Fibroblast of skin of back (primary cell): ENCODE measurements around the gene HLTF. TPM values are rescaled to one million over a fixed set of nuclear protein-coding genes. Genes with fewer than 3 reads are reported as not detected.
"Not testable (repeated sequence)": the region's sequence is repeated elsewhere in the genome, so short reads cannot be mapped to it uniquely, and the experiment has no call there.

Experiments
- DNase-seq: peaks from one replicate; pipeline ENCODE4 v3.0.0-alpha.2; 2013
- polyA plus RNA-seq, 2 experiments: library from polyadenylated mRNA; unstranded; fragments of 120-200 nt; gene quantifications; one replicate each; pipeline ENCODE4 v1.2.1, GENCODE V29; 2013; ENCODE audit not compliant: insufficient read length in 2 of 2

HLTF gene, protein sequence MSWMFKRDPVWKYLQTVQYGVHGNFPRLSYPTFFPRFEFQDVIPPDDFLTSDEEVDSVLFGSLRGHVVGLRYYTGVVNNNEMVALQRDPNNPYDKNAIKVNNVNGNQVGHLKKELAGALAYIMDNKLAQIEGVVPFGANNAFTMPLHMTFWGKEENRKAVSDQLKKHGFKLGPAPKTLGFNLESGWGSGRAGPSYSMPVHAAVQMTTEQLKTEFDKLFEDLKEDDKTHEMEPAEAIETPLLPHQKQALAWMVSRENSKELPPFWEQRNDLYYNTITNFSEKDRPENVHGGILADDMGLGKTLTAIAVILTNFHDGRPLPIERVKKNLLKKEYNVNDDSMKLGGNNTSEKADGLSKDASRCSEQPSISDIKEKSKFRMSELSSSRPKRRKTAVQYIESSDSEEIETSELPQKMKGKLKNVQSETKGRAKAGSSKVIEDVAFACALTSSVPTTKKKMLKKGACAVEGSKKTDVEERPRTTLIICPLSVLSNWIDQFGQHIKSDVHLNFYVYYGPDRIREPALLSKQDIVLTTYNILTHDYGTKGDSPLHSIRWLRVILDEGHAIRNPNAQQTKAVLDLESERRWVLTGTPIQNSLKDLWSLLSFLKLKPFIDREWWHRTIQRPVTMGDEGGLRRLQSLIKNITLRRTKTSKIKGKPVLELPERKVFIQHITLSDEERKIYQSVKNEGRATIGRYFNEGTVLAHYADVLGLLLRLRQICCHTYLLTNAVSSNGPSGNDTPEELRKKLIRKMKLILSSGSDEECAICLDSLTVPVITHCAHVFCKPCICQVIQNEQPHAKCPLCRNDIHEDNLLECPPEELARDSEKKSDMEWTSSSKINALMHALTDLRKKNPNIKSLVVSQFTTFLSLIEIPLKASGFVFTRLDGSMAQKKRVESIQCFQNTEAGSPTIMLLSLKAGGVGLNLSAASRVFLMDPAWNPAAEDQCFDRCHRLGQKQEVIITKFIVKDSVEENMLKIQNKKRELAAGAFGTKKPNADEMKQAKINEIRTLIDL
- polyA plus RNA-seq (2013, experiment 1 of 2; ENCODE audit: insufficient read length) = 20.1 TPM
- 17.5 TPM for polyA plus RNA-seq (2013, experiment 2 of 2; ENCODE audit: insufficient read length)

DNA sequence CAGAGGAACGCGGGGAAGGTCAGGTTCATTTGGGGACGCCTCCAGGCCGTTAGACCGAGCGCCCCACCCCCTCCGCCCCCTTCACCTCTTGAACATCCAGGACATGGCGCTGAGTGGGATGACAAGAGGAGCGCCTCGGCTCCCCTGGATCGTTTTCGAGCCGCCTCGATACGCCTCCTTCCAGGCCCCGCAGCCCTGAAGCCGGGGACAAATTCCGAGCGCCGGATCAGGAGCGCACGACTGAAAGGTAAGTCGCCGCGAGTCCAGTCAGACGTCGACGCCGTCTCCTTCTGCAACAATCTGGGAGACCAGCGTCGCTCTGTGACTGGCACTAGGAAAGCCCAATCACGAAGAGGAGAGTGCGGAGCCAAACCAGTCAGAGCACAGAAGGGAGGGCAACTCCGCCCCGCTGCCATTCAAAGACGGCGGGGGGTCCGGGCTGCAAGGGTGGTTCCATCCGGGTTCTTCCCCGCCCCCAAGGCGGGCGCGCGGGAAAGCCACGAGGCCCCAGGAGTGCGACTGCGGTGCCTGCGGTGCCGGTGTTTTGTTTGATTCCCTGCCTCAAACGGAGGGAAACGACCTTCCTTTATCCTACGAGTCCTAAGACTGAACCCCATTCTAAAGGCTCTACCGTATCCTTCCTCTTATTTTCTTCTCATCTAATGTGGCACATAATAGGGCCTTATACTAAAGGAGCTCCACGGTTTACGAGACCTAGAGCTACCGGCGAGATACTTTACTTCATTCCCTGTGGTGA is at the start of gene HLTF:
Gene HLTF (minus strand): TSS at position 302 of the 757 bp plus-strand sequence. CDS start 197 bp downstream, at position 105.
- DNase-seq = peak; percentile 99

DNA sequence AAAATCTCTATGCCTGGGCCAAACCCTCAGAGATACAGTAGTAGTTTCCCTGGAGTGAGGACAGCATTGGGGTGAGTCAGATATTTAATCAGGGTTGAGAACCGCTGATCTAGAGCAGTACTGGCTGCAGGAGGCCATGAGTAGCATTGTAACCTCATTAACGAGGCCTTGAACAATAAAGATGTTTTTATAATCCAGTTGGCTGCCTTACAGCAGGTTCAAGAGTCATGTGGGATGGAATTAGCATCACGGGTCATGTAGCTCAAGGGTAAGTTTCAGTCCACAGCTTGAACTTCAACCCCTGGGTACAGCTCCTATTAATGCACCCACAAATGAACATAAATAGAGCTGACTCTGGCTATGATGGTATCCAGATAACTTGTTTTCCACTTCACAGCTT is 48.2 kb upstream of the HLTF start:
- DNase-seq = no peak

DNA sequence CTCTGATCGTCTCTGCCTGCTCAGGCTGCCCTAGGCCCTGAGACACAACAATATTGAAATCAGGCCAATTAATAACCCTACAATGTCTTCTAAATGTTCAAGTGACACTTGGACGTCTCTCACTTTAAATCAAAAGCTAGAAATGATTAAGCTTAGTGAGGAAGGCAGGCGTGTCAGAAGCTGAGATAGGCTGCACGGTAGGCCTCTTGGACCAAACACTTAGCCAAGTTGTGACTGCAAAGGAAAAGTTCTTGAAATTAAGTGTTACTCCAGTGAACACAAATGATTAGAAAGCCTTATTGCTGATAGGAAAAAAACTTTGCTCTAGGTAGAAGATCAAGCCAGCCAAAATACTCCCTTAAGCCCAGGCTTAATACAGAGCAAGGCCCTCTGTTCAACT is 45.3 kb upstream of the HLTF start:
- no peak for DNase-seq

DNA sequence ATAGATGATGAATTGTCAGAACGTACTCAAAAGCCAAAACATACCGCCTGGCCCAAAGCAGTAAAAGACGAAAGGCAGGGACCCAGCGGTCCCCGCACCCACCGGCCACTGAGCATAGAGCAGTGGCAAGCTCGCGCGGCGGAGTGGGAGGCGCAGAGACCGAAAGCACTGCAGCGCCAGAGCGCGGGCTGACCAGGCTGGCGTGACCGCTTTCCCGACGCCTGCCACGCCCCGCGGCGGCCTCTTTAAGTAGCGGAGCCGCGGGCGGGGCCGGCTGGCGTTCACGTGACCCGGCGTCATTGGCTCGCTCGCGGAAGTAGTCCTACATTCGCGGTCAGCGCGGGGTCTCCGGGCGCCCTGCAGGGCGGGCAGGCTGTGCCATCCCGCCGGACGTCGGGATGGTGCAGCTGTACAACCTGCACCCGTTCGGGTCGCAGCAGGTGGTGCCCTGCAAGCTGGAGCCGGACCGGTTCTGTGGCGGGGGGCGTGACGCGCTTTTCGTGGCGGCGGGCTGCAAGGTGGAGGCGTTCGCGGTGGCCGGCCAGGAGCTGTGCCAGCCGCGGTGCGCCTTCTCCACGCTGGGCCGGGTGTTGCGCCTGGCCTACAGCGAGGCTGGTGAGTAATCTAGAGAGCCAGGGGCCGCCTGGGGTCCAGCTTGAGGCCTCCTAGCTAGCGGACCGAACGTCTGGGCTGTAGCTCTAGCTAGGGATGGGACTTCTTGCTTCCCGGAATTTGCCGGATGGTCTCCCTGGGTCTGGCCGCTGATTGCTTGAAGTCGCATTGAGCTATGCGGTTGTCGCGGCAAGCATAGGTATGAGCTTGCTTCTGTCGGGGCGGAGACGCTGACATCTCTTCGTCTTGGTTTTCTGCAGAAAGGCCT is 43.2 kb upstream of the HLTF start, which contains the start of gene HPS3:
Gene HPS3 (plus strand): TSS at position 313 of the 880 bp plus-strand sequence. CDS start 86 bp downstream, at position 399.
- peak; percentile 87 for DNase-seq

DNA sequence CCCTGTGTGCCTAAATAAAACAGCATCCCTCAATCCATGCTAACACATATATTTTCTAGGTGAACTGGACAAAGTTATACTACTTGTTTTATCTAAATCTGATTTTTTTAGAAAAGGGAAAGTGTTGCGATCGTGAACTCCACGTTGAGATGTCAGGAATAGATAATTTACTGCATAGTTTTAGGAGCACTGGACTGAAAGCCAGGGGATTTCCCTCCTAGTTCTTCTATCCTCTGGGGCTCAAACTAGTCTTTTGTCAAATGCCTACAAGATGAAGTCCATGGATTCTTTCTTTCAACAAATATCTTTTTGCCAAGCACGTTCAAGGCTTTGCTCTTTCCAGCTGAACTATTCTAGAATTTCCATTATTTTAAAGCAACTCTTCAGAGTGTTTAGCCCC is 42.5 kb upstream of the HLTF start:
- DNase-seq = no peak

DNA sequence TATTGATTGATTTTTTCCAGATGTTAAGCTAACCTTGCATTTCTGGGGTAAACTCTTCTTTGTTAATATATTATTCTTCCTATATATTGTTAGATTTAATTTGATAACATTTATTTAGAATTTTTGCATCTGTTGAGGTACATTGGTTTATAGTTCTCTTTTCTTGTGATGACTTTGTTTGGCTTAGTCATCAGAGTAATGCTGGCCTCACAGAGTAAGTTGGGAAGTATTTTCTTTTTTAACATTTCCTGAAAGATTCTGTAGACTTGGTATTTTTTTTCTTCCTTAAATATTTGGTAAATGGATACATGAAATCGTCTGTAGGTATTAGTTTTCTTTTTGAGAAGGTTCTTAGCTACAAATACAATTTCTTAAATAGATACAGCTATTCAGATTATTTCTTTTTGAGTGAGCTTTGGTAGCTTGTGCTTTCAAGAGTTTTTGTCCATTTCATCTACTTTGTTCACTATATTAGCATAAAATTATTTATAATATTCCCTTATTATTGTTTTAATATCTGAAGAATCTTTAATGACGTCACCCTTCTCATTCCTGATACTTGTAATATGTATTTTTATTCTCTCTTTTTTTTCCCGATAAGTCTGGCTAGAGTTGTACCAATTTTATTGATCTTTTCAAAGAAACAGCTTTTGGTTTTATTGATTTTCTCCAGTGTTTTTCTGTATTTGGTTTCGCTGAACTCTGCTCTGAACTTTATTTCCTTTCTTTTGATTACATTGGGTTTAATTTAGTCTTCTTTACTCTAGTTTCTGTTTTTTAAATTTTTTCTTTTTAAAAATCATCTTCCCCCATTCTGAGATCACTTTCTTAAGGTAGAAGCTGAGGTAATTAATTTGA is 36.6 kb upstream of the HLTF start:
- DNase-seq = peak; percentile 22

DNA sequence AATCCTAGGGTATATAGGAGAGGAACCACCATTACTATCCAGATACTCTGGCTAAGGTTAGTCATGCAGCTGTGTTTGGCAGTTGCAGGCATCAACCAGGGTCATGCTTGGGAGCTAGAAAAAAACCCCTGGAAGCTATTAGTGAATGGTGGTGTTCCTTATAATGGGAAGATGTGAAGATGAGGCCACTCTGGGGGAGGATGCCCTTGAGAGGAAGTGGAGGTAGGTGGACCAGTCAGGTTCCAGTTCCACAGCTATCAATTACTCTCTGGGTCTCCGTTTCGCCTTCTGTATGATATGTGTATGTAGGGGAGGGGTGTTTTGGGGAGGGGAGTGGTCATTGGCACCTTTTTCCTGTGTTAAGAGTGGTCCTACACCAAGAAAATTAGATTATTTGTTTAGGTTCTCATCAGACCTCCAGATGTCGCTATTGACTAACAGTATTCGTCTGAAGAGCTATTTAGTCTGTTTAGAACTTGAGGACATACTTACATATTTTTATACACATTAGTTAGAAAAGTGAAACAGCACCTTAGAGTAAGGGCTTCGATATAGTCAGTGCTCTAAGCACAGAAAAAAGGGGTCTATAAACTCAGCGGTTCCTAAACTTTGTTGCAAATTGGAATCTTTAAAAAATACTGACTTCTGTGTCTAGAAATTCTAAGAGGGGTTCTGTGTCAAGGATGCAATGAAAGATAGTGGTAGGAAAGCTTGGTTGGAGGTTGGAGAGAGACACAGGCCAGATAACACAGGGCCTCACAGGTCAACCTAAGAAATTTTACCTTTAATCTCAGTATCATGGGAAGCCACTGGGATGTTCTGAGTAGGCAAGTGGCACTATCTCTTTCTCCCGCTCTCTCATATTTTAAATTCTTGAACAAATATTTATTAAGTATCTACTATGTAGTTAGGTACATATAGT is 34.0 kb upstream of the HLTF start:
- peak; percentile 64 for DNase-seq

DNA sequence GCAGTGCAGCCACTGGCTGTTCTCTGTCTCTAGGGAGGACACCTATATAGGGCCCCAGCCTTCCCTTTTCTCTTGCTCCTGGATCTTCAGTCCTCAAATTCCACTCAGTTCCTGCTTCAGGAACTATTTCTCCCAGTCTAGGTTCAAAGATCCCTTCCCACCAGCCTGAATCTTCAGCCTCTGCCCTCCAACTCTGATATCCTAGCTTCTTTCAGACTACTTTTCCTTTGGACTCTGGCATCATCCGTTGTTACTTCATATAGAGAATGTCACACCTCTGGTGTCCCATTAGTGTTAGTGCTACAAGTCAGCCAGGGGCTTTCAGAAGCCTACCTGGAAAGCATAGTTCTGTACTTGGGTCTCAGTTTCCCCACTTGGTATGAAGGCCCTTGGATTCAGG is 33.1 kb upstream of the HLTF start:
- DNase-seq = no peak

DNA sequence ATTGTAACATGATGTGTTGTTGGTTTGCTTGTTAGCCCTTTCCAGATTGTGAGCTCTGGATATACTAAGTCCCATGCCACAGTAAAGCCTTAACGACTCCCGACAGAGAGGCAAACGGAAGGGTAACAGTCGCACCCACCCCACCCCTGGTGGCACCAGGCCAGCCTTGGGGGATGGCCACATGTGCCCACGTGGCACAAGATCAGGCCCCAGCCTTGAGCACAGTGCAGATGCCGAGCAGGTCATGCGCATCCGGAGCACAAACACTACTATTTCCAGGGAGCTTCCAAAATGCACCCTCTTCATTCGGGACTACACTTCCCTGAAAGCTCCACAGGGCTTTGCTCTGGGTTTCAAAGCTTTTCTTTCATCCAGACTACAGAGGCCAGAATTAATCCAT is 32.4 kb upstream of the HLTF start:
- DNase-seq = no peak

DNA sequence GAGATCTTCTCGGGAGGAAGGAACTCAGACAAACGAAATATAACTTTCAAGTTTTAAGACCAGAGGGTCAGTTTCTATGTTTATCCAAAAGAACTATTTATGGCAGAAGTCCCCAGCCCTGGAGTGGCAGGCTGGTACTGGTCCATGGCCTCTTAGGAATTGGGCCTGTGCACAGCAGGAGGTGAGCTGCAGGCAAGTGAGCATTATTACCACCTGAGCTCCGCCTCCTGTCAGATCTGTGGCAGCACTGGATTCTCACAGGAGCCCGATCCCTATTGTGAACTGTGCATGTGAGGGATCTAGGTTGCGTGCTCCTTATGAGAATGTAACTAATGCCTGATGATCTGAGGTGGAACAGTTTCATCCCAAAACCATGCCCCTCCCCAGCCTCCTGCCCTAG is 28.8 kb upstream of the HLTF start:
- no peak for DNase-seq

DNA sequence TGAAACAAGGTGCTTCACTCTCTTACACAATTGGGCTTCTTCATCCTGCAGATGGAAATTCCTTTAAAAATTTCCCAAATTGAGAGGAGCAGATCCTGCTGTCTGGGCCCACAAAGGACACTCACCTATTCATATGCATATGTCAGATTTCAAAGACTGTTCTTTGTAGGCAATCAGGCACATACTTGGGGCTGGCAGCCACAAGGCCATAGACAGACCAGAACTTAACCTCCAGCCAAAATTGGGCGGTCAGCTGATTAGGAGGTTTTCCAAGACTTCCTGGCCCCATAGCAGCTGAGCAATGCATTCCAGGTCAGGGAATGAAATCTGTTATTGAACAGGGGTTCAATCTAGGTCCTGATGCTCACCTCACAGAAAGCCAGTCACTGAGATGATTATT is 28.1 kb upstream of the HLTF start:
- no peak for DNase-seq

DNA sequence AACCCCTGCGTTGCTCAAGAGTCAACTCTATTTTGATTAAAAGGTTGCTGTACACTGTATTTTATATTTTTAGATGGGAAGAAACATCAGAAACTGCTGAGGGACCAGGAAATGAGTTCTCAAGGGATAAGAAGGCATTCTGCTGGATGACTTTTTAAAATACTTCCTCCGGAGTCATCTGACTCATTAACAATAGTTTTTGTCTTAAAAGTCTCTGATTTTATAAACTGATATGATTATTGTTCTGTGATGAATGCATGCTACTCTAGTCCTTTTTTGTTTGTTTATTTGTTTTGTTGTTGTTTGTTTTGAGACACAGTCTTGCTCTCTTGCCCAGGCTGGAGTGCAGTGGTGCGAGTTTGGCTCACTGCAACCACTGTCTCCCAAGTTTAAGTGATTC is 18.2 kb upstream of the HLTF start:
- DNase-seq = no peak

DNA sequence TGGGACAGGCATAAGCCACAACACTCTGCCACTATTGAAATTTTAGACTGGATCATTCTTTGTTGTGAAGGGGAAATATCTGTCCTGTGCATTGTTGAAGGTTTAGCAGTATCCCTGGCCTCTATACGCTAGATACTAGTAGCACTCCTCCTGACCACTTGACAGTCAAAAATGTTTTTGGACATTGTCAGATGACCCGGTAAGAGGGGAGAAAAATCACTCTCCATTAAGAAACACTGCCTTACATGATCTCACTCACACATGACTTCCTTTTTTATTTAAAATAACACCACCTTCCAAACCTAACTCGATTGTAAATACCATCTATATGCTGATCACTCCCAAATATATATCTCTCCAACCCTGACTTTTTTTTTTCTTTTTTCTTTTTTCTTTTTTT is 15.3 kb upstream of the HLTF start:
- no peak for DNase-seq

DNA sequence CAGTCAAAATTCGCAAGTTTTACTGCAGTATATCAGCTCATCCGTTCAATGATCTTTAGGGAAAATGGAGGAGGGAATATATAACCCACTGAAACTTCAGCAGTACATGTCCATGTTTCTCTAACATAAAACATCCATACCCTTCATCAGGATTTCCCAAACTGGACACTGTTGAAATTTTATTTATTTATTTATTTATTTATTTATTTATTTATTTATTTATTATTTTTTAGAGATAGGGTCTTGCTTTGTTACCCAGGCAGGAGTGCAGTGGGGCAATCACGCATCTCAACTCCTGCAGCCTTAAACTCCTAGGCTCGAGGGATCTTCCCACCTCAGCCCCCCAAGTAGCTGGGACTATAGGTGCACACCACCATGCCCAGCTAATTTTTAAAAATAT is 14.8 kb upstream of the HLTF start:
- DNase-seq = no peak

DNA sequence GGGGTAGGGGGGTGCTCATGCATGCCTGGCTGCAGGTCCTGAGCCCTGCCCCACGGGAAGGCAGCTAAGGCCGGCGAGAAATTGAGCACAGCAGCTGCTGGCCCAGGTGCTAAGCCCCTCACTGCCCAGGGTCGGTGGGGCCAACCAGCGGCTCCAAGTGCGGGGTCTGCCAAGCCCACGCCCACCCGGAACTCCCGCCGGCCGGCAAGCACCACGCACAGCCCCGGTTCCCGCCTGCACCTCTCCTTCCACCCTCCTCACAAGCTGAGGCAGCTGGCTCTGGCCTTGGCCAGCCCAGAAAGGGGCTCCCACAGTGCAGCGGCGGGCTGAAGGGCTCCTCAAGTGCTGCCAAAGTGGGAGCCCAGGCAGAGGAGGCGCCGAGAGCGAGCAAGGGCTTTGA is 11.7 kb upstream of the HLTF start:
- DNase-seq = not testable (repeated sequence)

DNA sequence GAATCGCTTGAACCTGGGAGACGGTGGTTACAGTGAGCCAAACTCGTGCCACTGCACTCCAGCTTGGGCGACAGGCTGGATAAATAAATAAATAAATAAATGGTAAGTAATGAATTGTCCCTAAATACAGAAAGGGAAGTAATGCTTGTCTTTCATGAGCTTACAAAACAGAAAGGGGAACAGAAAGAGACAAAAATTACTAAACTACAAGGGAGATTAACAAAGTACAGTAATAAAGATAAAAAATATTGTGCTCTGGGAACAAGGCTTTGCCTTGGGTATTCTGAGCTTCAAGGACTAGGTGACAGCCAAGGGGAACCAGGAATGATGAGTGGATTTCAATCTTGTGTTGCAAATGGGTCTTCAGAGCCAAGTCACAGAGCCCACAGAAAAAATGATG is 9.2 kb upstream of the HLTF start:
- DNase-seq = no peak

DNA sequence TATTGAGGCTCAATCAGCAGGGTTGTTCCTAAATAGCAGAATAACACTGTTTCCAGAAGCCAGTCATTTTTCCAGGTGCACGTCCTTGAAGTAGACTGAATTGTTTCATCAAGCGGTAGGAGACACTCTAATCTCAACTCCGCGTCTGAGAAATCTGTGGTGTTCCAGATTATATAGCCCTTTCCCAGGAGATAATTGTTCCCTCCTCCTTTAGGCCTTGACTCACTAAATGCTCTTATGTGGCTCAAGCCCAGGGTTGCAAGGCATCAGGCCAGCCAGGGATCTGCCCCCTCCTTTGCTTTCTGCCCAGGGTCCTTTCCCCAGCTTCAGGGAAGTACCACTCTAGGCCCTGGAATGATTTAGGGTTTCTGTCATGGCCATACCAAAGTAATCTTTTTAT is 5.7 kb upstream of the HLTF start:
- DNase-seq = no peak

DNA sequence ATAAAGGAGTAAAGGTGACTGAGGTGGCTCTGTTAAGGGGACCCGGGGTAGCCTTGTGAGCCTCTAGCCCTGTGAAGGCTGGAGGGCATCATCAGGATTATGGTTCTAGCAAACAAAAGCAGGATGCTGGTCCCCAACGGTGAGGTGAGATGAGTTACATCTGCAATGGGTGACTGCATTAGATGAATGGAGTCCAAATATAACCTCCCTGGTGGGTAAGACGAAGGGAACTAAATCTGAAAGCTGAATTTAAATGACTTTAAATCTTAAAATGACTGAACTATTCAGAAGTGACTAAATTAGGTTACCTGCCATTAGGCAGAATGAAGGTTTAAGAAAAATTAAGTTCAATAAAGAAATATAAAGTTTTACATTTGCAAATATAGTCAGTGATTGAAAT is 4.6 kb upstream of the HLTF start:
- DNase-seq = no peak

DNA sequence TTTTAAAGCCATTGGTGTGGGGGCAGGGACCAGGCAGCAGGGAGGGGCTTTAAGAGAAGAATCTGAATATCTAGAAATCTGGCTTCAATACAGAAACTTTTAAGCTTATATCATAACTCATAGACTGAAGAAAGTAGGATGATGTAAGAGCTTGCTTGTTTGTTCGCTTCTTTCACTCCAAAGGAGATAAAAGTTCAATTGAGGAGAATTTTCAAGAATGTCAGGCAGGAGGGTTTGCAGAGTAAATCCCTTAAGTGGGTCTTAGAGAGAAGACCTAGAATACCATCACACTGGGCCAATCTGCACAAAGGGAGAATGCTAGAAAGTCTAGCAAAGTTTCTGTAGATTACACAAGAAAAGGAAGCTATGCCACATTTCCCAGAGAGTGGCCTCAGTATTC is 4.1 kb upstream of the HLTF start:
- DNase-seq = no peak
